Upper lobe of left lung (tissue), 4 donors: ENCODE results near the gene RAD50.

Source experiments
- EP300 ChIP-seq, 4 donors: sonication (generic); formaldehyde crosslinking; IDR thresholded peaks; one replicate each; pipeline ENCODE4 v1.5.1; 2017; ENCODE audit warnings: antibody characterized with exemption in 4 of 4, control low read depth in 2 of 4
- POLR2A ChIP-seq, 4 donors: fragments of 450-650 bp; IDR thresholded peaks; one replicate each; pipeline ENCODE4 v1.5.1; 2016 to 2017; ENCODE audit warnings: antibody characterized with exemption in 4 of 4, mild to moderate bottlenecking in 2 of 4
- TF ChIP-seq, protein P1 (sequence below), 6 experiments: fragments of 450-650 bp in 4 of 6; fragments of 200-600 bp in 2 of 6; sonication (generic) in 2 of 6; IDR thresholded peaks; one replicate each; pipeline ENCODE4 v1.5.1; 2016 to 2019; ENCODE audit warnings: antibody characterized with exemption in 6 of 6

DNA sequence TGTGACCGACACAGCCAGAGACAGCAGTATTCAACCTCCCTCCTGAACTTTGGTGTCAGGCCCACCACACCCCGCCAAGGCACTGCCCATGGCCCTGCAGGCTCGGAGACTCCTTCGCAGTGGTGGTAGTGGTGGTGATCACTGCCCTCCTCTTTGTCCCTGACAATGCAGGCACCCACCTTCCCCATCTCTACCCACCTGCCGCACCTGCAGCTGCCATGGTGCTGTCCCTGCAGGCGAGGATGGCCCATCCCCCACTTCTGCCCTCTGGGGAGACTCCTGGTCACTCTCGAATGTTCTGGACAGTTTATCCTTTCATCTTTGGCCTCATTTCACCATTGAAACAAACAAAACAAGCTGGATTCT, 112.7 kb downstream of the RAD50 start:
- TF ChIP-seq, protein P1, sequence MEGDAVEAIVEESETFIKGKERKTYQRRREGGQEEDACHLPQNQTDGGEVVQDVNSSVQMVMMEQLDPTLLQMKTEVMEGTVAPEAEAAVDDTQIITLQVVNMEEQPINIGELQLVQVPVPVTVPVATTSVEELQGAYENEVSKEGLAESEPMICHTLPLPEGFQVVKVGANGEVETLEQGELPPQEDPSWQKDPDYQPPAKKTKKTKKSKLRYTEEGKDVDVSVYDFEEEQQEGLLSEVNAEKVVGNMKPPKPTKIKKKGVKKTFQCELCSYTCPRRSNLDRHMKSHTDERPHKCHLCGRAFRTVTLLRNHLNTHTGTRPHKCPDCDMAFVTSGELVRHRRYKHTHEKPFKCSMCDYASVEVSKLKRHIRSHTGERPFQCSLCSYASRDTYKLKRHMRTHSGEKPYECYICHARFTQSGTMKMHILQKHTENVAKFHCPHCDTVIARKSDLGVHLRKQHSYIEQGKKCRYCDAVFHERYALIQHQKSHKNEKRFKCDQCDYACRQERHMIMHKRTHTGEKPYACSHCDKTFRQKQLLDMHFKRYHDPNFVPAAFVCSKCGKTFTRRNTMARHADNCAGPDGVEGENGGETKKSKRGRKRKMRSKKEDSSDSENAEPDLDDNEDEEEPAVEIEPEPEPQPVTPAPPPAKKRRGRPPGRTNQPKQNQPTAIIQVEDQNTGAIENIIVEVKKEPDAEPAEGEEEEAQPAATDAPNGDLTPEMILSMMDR (IDR thresholded peaks at IDR 0.05) = no peak
- TF ChIP-seq EP300 (IDR thresholded peaks at IDR 0.05) (no peak), POLR2A (IDR thresholded peaks at IDR 0.05) (no peak)
